ENCODE measurements around the gene MON2.
"Not testable (repeated sequence)": the region's sequence is repeated elsewhere in the genome, so short reads cannot be mapped to it uniquely, and the experiment has no call there.

MON2 gene

DNA sequence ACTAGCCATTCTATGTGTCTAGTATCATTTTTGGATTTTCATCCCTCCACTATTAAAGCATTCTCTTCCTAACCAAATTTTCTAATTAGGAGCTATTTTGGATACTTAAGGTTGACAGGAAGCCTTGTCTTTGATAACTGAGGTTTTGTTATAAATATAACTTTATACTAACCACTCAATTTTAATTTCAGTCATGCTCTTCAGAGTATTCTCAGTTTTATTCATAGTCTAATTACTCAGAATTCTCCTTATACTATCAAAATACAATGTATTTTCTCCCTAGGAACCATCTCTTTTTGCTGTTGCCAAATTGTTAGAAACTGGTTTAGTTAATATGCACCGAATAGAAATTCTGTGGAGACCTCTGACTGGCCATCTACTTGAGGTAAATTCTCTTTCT is 76.2 kb downstream of the MON2 start:
- DNase-seq (ENCODE audit: extremely low read depth in 1 of 2, low read depth in 1 of 2) = no peak

DNA sequence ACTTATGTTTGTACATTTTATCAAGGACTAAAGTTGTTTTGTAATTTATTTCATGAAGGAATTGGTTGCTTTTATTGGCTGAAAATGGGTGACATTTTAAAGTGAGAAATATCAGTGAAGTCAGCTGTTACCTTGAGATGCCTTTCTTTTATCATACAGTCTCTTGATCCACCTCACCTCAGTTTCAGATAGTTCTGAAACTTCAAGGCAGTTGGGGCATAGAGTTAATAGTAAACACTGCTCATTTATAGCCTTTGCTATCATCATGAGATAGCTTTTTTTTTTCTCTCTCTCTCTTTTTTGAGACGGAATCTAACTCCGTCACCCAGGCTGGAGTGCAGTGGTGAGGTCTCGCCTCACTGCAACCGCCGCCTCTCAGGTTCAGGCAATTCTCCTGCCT is 76.7 kb downstream of the MON2 start:
- no peak for DNase-seq (ENCODE audit: extremely low read depth in 1 of 2, low read depth in 1 of 2)

- DNase-seq (ENCODE audit: extremely low read depth in 1 of 2, low read depth in 1 of 2) = no peak
Observed at GRCh38 chr12:62543741-62544140, 77.1 kb downstream of the MON2 start.

DNA sequence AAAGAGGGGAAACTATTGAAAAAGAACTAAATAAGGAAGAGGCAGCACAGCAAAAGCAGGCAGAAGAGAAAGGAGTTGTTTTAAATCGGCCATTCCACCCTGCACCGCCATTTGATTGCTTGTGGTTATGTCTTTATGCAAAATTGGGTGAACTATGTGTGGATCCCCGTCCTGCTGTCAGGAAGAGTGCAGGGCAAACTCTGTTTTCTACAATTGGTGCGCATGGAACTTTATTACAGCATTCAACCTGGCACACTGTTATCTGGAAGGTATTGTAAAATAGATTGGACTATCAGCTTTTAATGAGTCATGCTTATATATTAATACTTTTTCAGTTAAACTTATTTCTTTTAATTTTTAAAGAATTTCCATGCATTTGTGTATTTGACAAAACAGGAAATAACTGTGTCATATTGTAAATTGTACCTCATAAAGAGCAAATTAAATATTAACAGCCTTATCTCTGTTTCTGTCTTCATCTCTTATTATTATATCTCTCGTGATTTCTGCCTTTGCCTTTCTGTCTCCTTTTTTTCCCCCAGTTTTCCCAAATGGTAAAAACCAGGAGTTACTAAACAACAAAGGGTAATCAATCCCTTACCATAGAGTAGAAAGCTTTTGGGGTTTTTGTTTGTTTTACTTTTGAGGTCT is 86.4 kb downstream of the MON2 start:
- no peak for DNase-seq (ENCODE audit: extremely low read depth in 1 of 2, low read depth in 1 of 2)

DNA sequence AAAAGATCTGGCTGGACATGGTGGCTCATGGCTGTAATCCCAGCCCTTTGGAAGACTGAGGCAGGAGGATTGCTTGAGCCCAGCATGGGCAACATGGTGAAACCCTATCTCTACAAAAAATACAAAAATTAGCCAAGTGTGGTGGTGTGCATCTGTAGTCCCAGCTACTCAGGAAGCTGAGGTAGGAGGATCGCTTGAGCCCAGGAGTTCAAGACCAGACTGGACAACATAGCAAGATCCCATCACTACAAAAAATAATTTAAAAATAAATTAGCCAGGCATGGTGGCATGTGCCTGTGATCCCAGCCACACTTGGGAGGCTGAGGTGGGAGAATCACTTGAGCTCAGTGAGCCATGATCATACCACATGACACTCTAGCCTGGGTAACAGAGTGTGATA is 92.7 kb downstream of the MON2 start:
- not testable (repeated sequence) for DNase-seq (ENCODE audit: extremely low read depth in 1 of 2, low read depth in 1 of 2)

DNA sequence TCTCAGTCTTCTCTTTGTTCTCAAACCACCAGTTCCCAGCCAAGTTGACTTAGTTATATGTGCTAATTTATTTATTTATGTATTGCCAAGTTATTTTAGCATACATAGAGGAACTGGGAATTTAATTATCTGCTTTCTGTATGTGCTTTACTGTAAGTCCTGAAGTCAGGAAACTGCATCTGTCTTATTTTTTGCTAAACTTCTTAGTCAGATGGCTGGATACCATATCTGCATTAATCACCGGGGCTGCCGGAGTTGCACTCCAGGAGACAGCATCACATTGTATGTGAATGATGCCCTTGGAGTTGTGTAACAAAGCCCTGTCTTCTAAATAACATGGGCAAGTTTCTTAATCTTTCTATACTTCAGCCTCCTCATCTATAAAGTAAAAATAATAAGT is 96.2 kb downstream of the MON2 start:
- no peak for DNase-seq (ENCODE audit: extremely low read depth in 1 of 2, low read depth in 1 of 2)

DNA sequence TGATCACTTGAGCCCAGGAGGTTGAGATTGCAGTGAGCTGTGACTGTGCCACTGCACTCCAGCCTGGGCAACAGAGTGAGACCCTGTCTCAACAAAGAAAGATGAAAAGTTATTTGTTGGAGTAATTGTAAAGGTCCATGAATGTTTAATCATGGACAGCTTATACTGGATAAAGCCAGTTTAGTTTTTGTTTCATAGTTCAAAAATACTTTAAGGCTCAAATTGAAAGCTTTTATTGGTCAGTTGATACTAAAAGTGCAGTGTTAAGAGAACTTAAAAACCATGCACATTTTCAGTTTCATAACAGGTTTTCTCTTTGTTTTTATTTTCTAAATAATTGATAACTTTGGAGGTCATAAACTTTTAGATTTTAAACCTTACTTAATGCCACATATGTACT is 108.4 kb downstream of the MON2 start:
- DNase-seq (ENCODE audit: extremely low read depth in 1 of 2, low read depth in 1 of 2) = no peak

DNA sequence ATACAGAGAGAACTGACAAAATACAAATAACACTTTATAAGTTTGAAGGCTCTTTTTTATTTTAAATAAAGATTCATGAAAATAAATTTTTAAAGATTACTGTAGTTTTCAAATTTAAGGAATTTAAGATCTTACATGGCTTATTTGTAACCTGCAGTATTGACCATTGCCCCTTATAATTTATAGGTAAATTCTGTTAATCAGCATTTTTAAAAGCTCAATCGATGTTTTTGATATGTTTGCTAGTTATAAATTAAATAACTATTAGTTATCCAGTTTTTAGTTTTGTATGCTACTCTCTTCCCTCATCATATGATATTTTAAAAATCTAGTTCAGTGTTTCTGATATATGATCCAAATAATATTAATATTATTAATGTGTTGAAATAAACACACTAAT is 109.9 kb downstream of the MON2 start:
- DNase-seq (ENCODE audit: extremely low read depth in 1 of 2, low read depth in 1 of 2) = no peak

- DNase-seq (ENCODE audit: extremely low read depth in 1 of 2, low read depth in 1 of 2) = no peak
Observed at GRCh38 chr12:62578726-62579125, 112.1 kb downstream of the MON2 start.

GRCh38 chr12:62581288-62582064 is 114.8 kb downstream of the MON2 start:
- no peak for DNase-seq (ENCODE audit: extremely low read depth in 1 of 2, low read depth in 1 of 2)

GRCh38 chr12:62582065-62582366 is 115.4 kb downstream of the MON2 start:
- no peak for DNase-seq (ENCODE audit: extremely low read depth in 1 of 2, low read depth in 1 of 2)

DNA sequence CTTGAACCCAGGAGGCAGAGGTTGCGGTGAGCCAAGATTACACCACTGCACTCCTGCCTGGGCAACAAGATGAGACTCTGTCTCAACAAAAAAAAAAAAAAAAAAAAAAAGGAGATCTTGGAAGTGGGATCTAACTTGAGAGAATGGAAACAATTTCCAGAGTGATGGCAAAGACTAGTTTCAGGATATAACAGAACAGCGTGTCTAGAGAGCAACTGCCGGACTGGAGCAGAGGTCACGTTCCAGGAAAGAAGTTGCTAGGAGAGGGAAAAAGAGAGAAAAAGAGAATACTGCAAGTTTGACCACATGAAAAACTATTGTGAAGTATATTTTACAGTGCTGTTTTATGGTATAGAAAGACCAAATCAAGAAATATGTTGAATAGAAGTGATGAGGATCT is 118.0 kb downstream of the MON2 start:
- DNase-seq (ENCODE audit: extremely low read depth in 1 of 2, low read depth in 1 of 2) = no peak

DNA sequence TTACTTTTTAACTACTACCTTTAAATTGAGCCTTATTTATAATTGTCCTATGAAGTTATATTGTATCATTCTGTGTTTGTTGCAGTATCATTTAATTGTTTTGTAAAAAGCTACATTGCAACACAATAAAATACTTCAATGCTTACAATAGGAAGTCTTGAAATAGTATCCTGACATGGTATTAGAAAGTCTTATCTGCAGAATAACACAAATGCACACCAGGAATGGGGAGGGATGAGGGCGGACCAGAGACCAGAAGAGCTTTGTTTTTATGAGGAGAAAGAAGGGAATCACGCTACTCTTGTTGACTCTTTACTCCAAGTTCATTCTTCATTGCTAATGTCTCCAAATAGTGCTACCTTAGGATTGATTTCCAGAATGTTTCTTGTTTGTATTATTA is 120.2 kb downstream of the MON2 start:
- DNase-seq (ENCODE audit: extremely low read depth in 1 of 2, low read depth in 1 of 2) = no peak

- DNase-seq (ENCODE audit: extremely low read depth in 1 of 2, low read depth in 1 of 2) = no peak
Observed at GRCh38 chr12:62588916-62589315, 122.3 kb downstream of the MON2 start.

DNA sequence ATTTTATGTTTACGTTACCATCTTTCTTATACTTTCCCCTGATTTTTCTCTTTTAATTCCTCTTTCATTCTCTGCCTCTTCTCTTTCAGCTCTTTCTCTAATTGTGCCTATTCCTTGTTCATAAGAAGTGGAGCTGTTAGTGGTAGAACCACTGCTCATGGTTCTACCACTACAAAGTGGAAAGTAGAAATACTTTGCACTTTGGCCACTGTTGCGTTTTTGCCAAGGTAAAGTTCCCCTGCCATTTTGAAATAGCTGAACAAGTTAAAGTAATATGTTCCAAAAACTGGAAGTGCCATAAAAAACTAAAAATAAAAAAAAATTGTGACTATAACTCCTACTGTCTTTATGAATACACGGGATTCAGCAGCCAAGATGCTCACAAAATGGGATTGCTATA is 130.6 kb downstream of the MON2 start:
- DNase-seq (ENCODE audit: extremely low read depth in 1 of 2, low read depth in 1 of 2) = no peak

DNA sequence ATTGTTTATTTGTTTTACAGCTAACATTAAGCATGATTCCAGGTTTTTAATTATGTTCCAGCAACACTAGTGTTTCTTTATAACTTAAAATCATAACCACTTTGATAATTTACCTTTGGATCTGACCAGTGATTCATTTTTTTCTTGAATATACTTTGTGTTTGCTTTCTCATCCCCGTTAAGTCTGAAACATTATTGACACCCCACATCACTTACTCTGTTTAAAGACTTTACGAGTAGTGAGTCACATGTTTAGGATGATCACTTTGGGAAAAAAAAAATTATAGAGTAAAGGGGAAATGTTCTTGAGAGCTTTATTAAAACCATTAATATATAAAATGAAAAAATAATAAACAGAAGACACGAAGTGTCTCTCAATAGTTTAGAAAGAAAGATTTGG is 132.2 kb downstream of the MON2 start:
- DNase-seq (ENCODE audit: extremely low read depth in 1 of 2, low read depth in 1 of 2) = no peak

DNA sequence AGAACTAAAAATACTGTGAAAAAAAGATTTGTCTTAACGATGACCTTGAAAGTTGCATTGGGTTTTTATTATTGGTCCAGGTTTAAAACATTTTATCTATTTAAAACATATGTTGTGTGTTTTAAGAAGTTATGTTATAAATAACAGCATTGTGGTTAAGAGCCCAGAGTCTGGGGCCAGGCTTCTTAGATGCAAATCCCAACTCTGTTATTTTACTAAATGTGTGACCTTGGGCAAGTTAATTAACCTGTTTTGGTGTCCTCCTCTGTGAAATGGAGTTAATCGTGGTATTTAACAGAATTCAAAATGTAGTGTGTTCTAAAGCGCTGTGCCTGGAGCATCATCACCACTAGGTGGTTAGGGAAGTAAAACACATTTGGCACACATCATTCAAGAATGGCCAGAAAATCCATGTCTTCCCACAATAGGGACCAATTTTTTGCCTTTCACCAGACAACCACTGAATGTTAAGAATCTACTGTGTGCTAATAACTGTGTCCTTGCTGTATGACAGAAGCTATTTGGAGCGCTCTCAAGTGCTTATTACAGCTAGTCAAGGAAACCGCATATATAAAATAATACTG is 133.3 kb downstream of the MON2 start:
- DNase-seq (ENCODE audit: extremely low read depth in 1 of 2, low read depth in 1 of 2) = no peak

DNA sequence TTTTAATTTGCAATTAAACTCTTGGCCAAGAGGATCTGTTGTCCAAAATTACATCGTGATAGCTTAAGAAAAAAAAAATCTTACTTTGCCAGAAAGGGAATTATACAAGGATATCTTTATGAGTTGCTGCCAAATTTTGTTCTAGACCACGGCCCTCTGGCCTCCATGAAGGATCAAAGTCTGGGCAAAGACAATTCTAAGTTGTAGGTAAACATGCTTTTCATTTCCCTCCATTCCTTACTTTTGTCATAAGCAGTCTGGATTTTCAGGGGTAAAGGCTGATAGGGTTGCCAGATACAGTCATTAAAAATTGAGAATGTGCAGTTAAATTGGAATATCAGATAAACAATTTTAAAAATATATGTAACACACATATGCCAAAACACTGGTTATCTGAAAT is 135.1 kb downstream of the MON2 start:
- no peak for DNase-seq (ENCODE audit: extremely low read depth in 1 of 2, low read depth in 1 of 2)

DNA sequence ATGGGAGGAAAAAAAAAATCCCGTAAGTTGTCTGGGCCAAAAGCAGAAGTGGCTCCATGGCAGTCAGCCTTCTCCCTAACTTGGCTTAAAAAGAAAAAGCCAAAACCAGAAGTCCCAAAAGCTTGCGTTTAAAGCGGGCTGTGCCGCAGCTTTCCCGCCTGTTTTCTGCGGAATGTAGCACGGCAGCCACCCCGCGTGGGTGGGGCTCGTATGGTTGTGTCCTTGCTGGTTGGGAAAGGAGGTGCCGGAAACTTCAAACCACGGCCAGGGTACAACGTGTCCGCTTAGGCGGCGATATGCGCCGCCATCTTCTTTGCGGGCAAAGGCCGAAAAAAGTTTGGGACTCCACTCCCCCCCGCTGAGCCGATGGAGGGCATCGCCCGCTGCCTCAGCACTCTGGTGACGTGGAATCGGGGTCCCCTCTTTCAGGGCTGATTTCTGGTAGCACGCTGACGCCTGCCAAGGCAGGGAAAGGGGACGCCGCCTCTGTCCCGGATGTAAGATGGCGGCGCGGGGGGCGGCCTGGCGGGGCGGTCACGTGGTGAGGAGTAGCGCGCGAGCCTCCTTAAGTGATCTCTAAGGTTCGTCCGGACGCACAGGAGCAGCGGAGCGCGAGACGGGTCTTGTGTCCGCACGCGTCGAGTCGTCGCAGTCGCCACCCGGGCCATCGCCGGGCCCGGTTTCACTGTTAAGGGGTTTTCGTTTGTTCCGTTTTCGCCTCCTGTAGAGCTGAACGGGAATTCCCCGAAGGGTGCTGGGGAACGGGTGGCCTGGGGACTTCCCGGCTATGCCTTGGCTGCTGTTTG is 135.8 kb downstream of the MON2 start:
- DNase-seq (ENCODE audit: extremely low read depth in 1 of 2, low read depth in 1 of 2) = peak; percentile 71 to 82

GRCh38 chr12:62603061-62603810 is 136.6 kb downstream of the MON2 start:
- DNase-seq (ENCODE audit: extremely low read depth in 1 of 2, low read depth in 1 of 2) = peak; percentile 63 to 67

- DNase-seq (ENCODE audit: extremely low read depth in 1 of 2, low read depth in 1 of 2) = no peak
Observed at GRCh38 chr12:62603811-62604098, 137.1 kb downstream of the MON2 start.
